Gastroesophageal sphincter (tissue), 3 donors: ENCODE measurements around the gene BCL2L12.

Experiments
- POLR2A ChIP-seq, 2 donors: fragments of 450-650 bp; IDR thresholded peaks; one replicate each; pipeline ENCODE4 v1.6.1; 2017; ENCODE audit warnings: antibody characterized with exemption in 2 of 2, mild to moderate bottlenecking in 2 of 2, moderate library complexity in 1 of 2
- TF ChIP-seq, protein P1 (sequence below), 4 experiments: fragments of 200-600 bp in 2 of 4; fragments of 450-650 bp in 2 of 4; sonication (generic) in 1 of 4; IDR thresholded peaks; one replicate each; pipeline ENCODE4 v1.5.1; 2017 to 2019; ENCODE audit warnings: antibody characterized with exemption in 4 of 4, mild to moderate bottlenecking in 2 of 4, moderate library complexity in 2 of 4

DNA sequence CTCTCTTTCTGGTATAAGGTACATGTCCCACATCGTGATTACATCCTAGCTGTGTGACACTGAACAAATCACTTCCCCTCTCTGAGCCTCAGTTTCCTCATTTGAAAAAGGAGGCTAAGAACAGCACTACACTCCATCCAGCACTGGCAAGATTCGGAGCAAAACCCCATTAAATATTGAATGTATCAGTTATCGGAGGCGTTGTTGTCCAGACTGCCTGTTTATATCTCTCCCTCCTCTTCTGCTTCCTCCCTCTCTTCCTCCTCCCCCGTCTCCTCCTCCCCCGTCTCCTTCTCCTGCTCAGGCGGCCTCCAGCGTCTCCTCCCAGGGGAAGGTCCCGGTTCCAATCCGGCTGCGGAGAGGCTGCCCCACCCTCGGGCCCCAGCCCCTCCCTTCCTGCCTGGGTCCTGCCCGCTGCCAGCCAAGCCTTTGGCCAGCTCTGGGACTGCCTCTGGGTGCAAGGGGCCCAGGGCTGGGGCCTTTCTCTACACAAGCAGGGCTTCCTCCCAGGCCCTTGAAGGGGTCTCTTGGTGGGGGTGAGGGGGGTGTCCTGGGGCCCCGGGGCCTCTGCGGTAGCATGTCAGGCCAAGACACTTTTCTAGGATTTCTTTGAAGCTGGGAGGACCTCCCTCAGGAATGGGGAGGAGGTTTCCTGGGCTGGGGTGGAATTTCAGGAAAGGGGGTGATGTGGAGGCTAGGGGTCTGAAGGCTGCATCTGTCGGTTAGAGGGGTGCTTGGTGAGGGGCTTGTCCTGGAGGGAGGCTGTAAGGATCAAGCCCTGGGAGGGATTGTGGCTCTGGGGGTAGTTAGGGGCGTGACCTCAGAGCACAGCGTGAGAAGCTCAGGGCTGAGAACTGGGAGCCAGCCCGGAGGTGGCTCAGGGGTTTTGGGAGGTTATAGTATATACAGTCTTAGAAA is 27.7 kb upstream of the BCL2L12 start:
- TF ChIP-seq, protein P1, sequence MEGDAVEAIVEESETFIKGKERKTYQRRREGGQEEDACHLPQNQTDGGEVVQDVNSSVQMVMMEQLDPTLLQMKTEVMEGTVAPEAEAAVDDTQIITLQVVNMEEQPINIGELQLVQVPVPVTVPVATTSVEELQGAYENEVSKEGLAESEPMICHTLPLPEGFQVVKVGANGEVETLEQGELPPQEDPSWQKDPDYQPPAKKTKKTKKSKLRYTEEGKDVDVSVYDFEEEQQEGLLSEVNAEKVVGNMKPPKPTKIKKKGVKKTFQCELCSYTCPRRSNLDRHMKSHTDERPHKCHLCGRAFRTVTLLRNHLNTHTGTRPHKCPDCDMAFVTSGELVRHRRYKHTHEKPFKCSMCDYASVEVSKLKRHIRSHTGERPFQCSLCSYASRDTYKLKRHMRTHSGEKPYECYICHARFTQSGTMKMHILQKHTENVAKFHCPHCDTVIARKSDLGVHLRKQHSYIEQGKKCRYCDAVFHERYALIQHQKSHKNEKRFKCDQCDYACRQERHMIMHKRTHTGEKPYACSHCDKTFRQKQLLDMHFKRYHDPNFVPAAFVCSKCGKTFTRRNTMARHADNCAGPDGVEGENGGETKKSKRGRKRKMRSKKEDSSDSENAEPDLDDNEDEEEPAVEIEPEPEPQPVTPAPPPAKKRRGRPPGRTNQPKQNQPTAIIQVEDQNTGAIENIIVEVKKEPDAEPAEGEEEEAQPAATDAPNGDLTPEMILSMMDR (IDR thresholded peaks at IDR 0.05): no peak
- no peak for TF ChIP-seq POLR2A (IDR thresholded peaks at IDR 0.05)
